ENCODE measurements around the gene KREMEN1.

GRCh38 chr22:29105468-29105867 is 32.6 kb downstream of the KREMEN1 start:
- TF ChIP-seq, protein P1, sequence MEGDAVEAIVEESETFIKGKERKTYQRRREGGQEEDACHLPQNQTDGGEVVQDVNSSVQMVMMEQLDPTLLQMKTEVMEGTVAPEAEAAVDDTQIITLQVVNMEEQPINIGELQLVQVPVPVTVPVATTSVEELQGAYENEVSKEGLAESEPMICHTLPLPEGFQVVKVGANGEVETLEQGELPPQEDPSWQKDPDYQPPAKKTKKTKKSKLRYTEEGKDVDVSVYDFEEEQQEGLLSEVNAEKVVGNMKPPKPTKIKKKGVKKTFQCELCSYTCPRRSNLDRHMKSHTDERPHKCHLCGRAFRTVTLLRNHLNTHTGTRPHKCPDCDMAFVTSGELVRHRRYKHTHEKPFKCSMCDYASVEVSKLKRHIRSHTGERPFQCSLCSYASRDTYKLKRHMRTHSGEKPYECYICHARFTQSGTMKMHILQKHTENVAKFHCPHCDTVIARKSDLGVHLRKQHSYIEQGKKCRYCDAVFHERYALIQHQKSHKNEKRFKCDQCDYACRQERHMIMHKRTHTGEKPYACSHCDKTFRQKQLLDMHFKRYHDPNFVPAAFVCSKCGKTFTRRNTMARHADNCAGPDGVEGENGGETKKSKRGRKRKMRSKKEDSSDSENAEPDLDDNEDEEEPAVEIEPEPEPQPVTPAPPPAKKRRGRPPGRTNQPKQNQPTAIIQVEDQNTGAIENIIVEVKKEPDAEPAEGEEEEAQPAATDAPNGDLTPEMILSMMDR (IDR thresholded peaks at IDR 0.05), result no peak
- no peak for TF ChIP-seq POLR2AphosphoS5 (IDR thresholded peaks at IDR 0.05; ENCODE audit: insufficient read depth in 1 of 2, low read depth in 1 of 2)
